ENCODE data around the gene H2AZ2.

GRCh38 chr7:44854644-44855364 is 6.9 kb upstream of the H2AZ2 start:
- TF ChIP-seq, protein P1, sequence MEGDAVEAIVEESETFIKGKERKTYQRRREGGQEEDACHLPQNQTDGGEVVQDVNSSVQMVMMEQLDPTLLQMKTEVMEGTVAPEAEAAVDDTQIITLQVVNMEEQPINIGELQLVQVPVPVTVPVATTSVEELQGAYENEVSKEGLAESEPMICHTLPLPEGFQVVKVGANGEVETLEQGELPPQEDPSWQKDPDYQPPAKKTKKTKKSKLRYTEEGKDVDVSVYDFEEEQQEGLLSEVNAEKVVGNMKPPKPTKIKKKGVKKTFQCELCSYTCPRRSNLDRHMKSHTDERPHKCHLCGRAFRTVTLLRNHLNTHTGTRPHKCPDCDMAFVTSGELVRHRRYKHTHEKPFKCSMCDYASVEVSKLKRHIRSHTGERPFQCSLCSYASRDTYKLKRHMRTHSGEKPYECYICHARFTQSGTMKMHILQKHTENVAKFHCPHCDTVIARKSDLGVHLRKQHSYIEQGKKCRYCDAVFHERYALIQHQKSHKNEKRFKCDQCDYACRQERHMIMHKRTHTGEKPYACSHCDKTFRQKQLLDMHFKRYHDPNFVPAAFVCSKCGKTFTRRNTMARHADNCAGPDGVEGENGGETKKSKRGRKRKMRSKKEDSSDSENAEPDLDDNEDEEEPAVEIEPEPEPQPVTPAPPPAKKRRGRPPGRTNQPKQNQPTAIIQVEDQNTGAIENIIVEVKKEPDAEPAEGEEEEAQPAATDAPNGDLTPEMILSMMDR (conservative IDR thresholded peaks at IDR 0.05) = no peak
- no peak for TF ChIP-seq EZH2 (IDR thresholded peaks at IDR 0.05; ENCODE audit: low read depth)

Data from PC-9 (cell line).